Measurements from ENCODE around the gene TSC2. TPM values are rescaled to one million over a fixed set of nuclear protein-coding genes. Genes with fewer than 3 reads are reported as not detected.

Gene TSC2
- total and polyA plus RNA-seq, 2 of the 13 experiments (the other 11 are each of a cell fraction or from before 2014, with no cell fraction given), result 19.6 to 40.4 TPM

- TF ChIP-seq ZFP36 (IDR thresholded peaks at IDR 0.05; ENCODE audit: borderline replicate concordance, low read depth, low read length, partially characterized antibody) (no peak), NFE2L1 (CRISPR knock-in tag; IDR thresholded peaks at IDR 0.05; ENCODE audit: borderline replicate concordance) (no peak), RFX5 (IDR thresholded peaks at IDR 0.05; ENCODE audit: low read depth, low read length) (no peak), ZNF703 (CRISPR knock-in tag; IDR thresholded peaks at IDR 0.05; ENCODE audit: borderline replicate concordance) (no peak), TBL1XR1 (IDR thresholded peaks at IDR 0.05; ENCODE audit: borderline replicate concordance, low read length, partially characterized antibody) (no peak), ATF4 (CRISPR knock-in tag; IDR thresholded peaks at IDR 0.05) (no peak), TRAFD1 (CRISPR knock-in tag; IDR thresholded peaks at IDR 0.05; ENCODE audit: borderline replicate concordance) (no peak), AGO1 (IDR thresholded peaks at IDR 0.05; ENCODE audit: low read depth, low read length, poor library complexity, severe bottlenecking) (peak; percentile 50), ZNF496 (CRISPR knock-in tag; IDR thresholded peaks at IDR 0.05; ENCODE audit: insufficient replicate concordance) (no peak), ZNF281 (CRISPR knock-in tag; IDR thresholded peaks at IDR 0.05; ENCODE audit: borderline replicate concordance) (no peak), MBD4 (IDR thresholded peaks at IDR 0.05; ENCODE audit: borderline replicate concordance, low read length) (no peak), CEBPB (IDR thresholded peaks at IDR 0.05; ENCODE audit: borderline replicate concordance, low read depth, low read length) (no peak), PLRG1 (conservative IDR thresholded peaks at IDR 0.05) (no peak), SIN3A (IDR thresholded peaks at IDR 0.05; ENCODE audit: borderline replicate concordance, low read depth, low read length) (no peak), ZNF205 (CRISPR knock-in tag; IDR thresholded peaks at IDR 0.05) (no peak), THAP9 (CRISPR knock-in tag; IDR thresholded peaks at IDR 0.05; ENCODE audit: borderline replicate concordance) (0 out of 2 replicates have a peak, but pooled peaks have one; percentile 0), DMAP1 (CRISPR knock-in tag; IDR thresholded peaks at IDR 0.05) (no peak), KAT2B (IDR thresholded peaks at IDR 0.05; ENCODE audit: borderline replicate concordance, low read depth, low read length) (no peak), ZNF329 (CRISPR knock-in tag; IDR thresholded peaks at IDR 0.05; ENCODE audit: low read depth) (no peak), ETV5 (CRISPR knock-in tag; IDR thresholded peaks at IDR 0.05; ENCODE audit: borderline replicate concordance) (no peak), ZBTB7B (CRISPR knock-in tag; IDR thresholded peaks at IDR 0.05) (peak; percentile 41; the same call in 1 of the 2 replicates)
Observed at GRCh38 chr16:2036200-2036966, 11.4 kb upstream of the TSC2 start (continued).
